ENCODE measurements around the gene CCNQ. TPM values are rescaled to one million over a fixed set of nuclear protein-coding genes. Genes with fewer than 3 reads are reported as not detected.

The CCNQ gene
- total RNA-seq, 2 donors from 2014 or later, result 48.0 to 65.0 TPM

DNA sequence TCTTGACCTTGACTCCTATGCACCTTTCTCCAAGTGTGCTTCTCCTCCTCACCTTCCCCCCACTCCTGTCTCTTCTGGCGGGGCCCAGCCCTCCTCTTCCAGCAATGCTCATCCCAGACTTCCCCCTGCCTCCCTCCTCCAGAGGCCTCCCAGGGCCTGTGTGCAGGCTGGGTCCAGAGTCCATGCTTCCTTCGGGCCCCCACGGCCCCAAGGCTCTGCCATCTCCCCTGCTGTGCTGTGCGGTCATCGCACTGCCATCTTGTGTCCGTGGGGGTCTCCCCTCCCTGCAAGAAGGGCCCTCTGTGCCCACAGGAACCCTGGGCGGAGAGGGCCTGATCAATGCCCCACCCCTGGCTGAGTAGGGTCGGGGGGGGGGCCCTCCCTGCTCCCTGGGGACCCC is 54.2 kb downstream of the CCNQ start:
- no peak for DNase-seq (ENCODE audit: low spot score)
- no peaks in the 10 kb centered on the region for H3K4me1 ChIP-seq
- H3K27ac ChIP-seq, result no peak overlapping the region
- no peaks in the 10 kb centered on the region for H3K36me3 ChIP-seq
- no peaks in the 10 kb centered on the region for H3K9me3 ChIP-seq
- H3K4me3 ChIP-seq, result no peak overlapping the region
- TF ChIP-seq, protein P1, sequence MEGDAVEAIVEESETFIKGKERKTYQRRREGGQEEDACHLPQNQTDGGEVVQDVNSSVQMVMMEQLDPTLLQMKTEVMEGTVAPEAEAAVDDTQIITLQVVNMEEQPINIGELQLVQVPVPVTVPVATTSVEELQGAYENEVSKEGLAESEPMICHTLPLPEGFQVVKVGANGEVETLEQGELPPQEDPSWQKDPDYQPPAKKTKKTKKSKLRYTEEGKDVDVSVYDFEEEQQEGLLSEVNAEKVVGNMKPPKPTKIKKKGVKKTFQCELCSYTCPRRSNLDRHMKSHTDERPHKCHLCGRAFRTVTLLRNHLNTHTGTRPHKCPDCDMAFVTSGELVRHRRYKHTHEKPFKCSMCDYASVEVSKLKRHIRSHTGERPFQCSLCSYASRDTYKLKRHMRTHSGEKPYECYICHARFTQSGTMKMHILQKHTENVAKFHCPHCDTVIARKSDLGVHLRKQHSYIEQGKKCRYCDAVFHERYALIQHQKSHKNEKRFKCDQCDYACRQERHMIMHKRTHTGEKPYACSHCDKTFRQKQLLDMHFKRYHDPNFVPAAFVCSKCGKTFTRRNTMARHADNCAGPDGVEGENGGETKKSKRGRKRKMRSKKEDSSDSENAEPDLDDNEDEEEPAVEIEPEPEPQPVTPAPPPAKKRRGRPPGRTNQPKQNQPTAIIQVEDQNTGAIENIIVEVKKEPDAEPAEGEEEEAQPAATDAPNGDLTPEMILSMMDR (IDR thresholded peaks at IDR 0.05), result no peak
- H3K27me3 ChIP-seq, result no peaks in the 10 kb centered on the region

DNA sequence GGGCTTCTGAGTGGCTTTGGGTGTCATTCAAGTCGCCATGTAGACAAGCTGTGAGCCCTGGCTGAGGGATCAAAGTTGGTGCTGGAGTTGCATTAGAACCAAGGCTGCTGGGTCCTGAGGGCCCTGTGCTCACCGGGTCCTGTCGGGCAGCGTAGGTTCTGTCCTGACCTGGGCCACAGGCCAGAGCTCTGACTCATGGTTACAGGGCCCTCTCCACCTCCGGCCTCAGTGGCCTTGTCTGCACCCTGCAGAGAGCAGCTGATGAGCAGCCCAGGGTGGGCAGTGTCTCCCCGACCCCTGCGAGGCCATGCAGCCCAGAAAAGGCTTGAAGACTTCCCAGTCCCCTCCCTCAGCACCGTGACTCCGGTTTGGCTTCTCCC is 59.0 kb downstream of the CCNQ start:
- Histone ChIP-seq H3K36me3 (no peaks in the 10 kb centered on the region), H3K4me3 (no peak overlapping the region), H3K27me3 (no peaks in the 10 kb centered on the region), H3K9me3 (no peaks in the 10 kb centered on the region), H3K27ac (no peak overlapping the region), H3K4me1 (no peaks in the 10 kb centered on the region)
- TF ChIP-seq, protein P1 (IDR thresholded peaks at IDR 0.05), result no peak
- DNase-seq (ENCODE audit: low spot score), result no peak

DNA sequence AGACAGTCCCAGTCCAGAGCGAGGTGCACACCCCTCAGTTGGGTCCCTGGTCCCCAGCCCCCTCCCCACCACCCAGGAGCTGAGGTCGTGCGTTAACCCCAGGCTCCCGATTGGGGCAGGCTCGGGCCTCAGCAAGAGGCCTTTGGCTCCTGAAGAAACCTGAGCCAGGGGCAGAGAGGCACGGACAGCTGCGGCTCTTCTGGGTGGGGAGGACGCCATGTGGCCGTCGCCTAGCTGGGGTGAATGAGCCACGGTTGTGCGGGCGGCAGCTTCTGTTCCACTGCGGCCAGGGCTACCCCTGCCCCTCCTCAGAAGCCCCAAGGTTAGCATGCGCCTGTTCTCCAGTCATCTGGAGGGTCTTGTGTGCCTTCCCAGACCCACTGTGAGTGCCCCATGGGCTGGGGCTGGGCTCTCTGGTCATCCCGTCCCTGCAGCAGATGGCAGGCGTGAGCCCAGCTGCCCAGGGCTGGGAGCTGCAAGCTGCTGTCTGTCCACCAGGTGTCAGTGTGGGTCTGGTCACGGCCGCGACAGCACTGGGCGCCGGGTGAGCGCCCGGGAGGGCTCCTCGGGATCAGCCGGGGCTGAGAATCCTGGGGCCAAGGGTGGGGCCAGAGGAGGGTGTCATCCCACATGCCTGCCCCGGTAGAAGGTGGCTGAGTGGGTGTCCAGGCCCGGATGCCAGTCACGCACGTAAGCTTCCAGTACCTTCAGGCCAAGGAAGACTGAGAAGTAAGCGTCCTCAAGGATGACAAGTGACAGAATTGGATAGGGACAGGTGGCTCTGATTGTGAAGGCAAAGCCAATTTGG is 59.6 kb downstream of the CCNQ start:
- TF ChIP-seq, protein P1 (IDR thresholded peaks at IDR 0.05), result peak; percentile 58 to 90
- H3K27ac ChIP-seq, result no peak overlapping the region
- peak; percentile 69 for DNase-seq (ENCODE audit: low spot score)
- no peaks in the 10 kb centered on the region for H3K4me1 ChIP-seq
- H3K36me3 ChIP-seq, result no peaks in the 10 kb centered on the region
- H3K4me3 ChIP-seq, result no peak overlapping the region
- H3K27me3 ChIP-seq, result no peaks in the 10 kb centered on the region
- no peaks in the 10 kb centered on the region for H3K9me3 ChIP-seq

DNA sequence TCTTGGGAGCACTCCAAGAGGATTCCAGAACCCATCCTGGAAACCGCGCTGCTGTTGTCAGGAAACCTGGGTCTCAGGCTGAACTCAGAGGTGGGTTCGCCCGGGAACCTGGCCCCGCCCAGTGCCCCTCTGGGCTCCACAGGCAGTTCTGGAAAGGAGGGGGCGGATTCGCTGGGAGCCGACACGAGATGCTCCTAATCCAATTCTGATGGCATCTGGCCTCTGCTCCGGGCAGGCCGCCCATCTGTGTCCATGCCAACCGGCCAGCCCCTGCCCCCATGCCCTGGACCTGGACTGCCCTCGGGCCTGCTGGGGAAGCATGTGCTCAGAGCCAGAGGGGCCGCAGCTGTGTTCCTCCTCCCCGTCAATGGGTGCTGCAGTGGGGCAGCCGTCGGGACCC is 60.5 kb downstream of the CCNQ start:
- Histone ChIP-seq H3K9me3 (no peaks in the 10 kb centered on the region), H3K4me1 (no peaks in the 10 kb centered on the region), H3K4me3 (no peak overlapping the region), H3K36me3 (no peaks in the 10 kb centered on the region), H3K27ac (no peak overlapping the region), H3K27me3 (no peaks in the 10 kb centered on the region)
- DNase-seq (ENCODE audit: low spot score), result no peak
- TF ChIP-seq, protein P1 (IDR thresholded peaks at IDR 0.05), result no peak

Other genes starting within 250 kb of the CCNQ start
- gene PNMA6E, start 197.8 kb downstream of the CCNQ start, total RNA-seq, result not detected
- gene ZFP92, start 187.7 kb downstream of the CCNQ start, total RNA-seq, result 1 to 10 TPM in 1 of 2 donors, under 1 TPM in 1; 0.85 to 1.6 TPM
- gene TREX2, start 153.1 kb downstream of the CCNQ start, total RNA-seq, result under 1 TPM in 1 of 2 donors, not detected in 1; 0.94 TPM
- gene HAUS7, start 128.6 kb downstream of the CCNQ start, total RNA-seq, result 10 to 100 TPM; 10.5 to 15.9 TPM
- 100 to 1,000 TPM; 141 to 206 TPM for gene BGN, start 104.2 kb downstream of the CCNQ start, total RNA-seq
- gene ATP2B3, start 81.5 kb downstream of the CCNQ start, total RNA-seq, result not detected
- not detected for gene DUSP9, start 48.1 kb upstream of the CCNQ start, total RNA-seq
- gene PNCK, start 74.7 kb upstream of the CCNQ start, total RNA-seq, result 10 to 100 TPM in 1 of 2 donors, 1 to 10 TPM in 1; 4.0 to 42.4 TPM
- gene SLC6A8, start 88.8 kb upstream of the CCNQ start, total RNA-seq, result 10 to 100 TPM; 71.3 to 76.6 TPM
- gene BCAP31, start 125.2 kb upstream of the CCNQ start, total RNA-seq, result 100 to 1,000 TPM in 1 of 2 donors, 10 to 100 TPM in 1; 86.3 to 109 TPM
- 10 to 100 TPM; 15.2 to 18.0 TPM for gene ABCD1, start 125.7 kb upstream of the CCNQ start, total RNA-seq
- 1 to 10 TPM; 5.6 to 8.2 TPM for gene PLXNB3, start 165.1 kb upstream of the CCNQ start, total RNA-seq
- gene SRPK3, start 181.9 kb upstream of the CCNQ start, total RNA-seq, result 10 to 100 TPM; 19.4 to 24.6 TPM
- 100 to 1,000 TPM; 116 to 135 TPM for gene IDH3G, start 195.2 kb upstream of the CCNQ start, total RNA-seq
- gene SSR4, start 195.5 kb upstream of the CCNQ start, total RNA-seq, result 100 to 1,000 TPM; 219 to 238 TPM
- 1 to 10 TPM; 2.1 to 7.1 TPM for gene PDZD4, start 231.4 kb upstream of the CCNQ start, total RNA-seq

Data from right atrium auricular region (tissue), 2 donors.